Neural cell (in vitro differentiated cells): ENCODE results near the gene SMIM44. TPM values are rescaled to one million over a fixed set of nuclear protein-coding genes. Genes with fewer than 3 reads are reported as not detected.

Experiments
- H2AFZ ChIP-seq: fragments of 200-600, 300-800 bp; sonication (generic), shearing (Covaris generic); 2 replicates; pipeline ENCODE4 v1.6.0; 2014; ENCODE audit warnings: low read depth, mild to moderate bottlenecking, antibody characterized with exemption, low read length, moderate library complexity
- H3F3A ChIP-seq: fragments of 200-600 bp; shearing (Covaris generic); 2 replicates; pipeline ENCODE4 v1.6.1; 2016; ENCODE audit warnings: mild to moderate bottlenecking, moderate library complexity, mixed read lengths, antibody characterized with exemption, low read length; ENCODE audit not compliant: insufficient read depth, poor library complexity, severe bottlenecking
- H3K27ac ChIP-seq: fragments of 200-600, 300-800 bp; sonication (generic), shearing (Covaris generic); 2 replicates; pipeline ENCODE4 v1.5.1; 2014; ENCODE audit warnings: mild to moderate bottlenecking, low read length, moderate library complexity
- H3K27me3 ChIP-seq: fragments of 300-800, 200-600 bp; sonication (generic), shearing (Covaris generic); 2 replicates; pipeline ENCODE4 v1.6.0; 2014; ENCODE audit warnings: mild to moderate bottlenecking, low read depth, low read length, moderate library complexity; ENCODE audit not compliant: insufficient read depth
- H3K36me3 ChIP-seq: fragments of 300-800, 200-600 bp; sonication (generic), shearing (Covaris generic); 2 replicates; pipeline ENCODE4 v1.5.1; 2014; ENCODE audit warnings: mild to moderate bottlenecking, antibody characterized with exemption, low read length, moderate library complexity; ENCODE audit not compliant: insufficient read depth
- H3K4me2 ChIP-seq: fragments of 300-800, 200-600 bp; sonication (generic), shearing (Covaris generic); 2 replicates; pipeline ENCODE4 v1.6.0; 2014; ENCODE audit warnings: mild to moderate bottlenecking, low read length
- H3K4me3 ChIP-seq: fragments of 300-800, 200-600 bp; sonication (generic), shearing (Covaris generic); 2 replicates; pipeline ENCODE4 v1.5.1; 2014; ENCODE audit warnings: mild to moderate bottlenecking, low read length, moderate library complexity
- H3K79me2 ChIP-seq: fragments of 200-600 bp; shearing (Covaris generic); replicated peaks from 2 replicates; pipeline ENCODE4 v1.6.0; 2014; ENCODE audit warnings: mild to moderate bottlenecking, low read length, moderate library complexity; ENCODE audit not compliant: insufficient read depth
- H3K9ac ChIP-seq: fragments of 300-800, 200-600 bp; sonication (generic), shearing (Covaris generic); 2 replicates; pipeline ENCODE4 v1.6.1; 2016; ENCODE audit warnings: mild to moderate bottlenecking, low read length, mixed read lengths
- H3K9me2 ChIP-seq: fragments of 200-600 bp; shearing (Covaris generic); 2 replicates; pipeline ENCODE4 v1.6.1; 2016; ENCODE audit warnings: mild to moderate bottlenecking, low read length, mixed read lengths; ENCODE audit not compliant: insufficient read depth
- H3K9me3 ChIP-seq: fragments of 200-600, 300-800 bp; sonication (generic), shearing (Covaris generic); 2 replicates; pipeline ENCODE4 v1.6.1; 2016; ENCODE audit warnings: mild to moderate bottlenecking, mixed run types, low read length, moderate library complexity, mixed read lengths
- H4K20me1 ChIP-seq: fragments of 200-600 bp; shearing (Covaris generic); 2 replicates; pipeline ENCODE4 v1.6.1; 2016; ENCODE audit warnings: mild to moderate bottlenecking, mixed run types; ENCODE audit not compliant: insufficient read depth
- EP300 ChIP-seq: fragments of 450-650 bp; conservative IDR thresholded peaks from 2 replicates; pipeline ENCODE4 v1.6.1; 2014; ENCODE audit warnings: antibody characterized with exemption, mild to moderate bottlenecking, moderate library complexity; ENCODE audit not compliant: poor library complexity, severe bottlenecking
- EZH2 ChIP-seq: fragments of 200-600, 300-800 bp; shearing (Covaris generic), sonication (generic); IDR thresholded peaks from 2 replicates; pipeline ENCODE4 v1.6.1; 2014; ENCODE audit warnings: antibody characterized with exemption, low read length, borderline replicate concordance, mild to moderate bottlenecking; ENCODE audit not compliant: insufficient read depth, poor library complexity, severe bottlenecking
- MXI1 ChIP-seq: fragments of 450-650 bp; conservative IDR thresholded peaks from 2 replicates; pipeline ENCODE4 v1.6.1; 2014; ENCODE audit warnings: antibody characterized with exemption, mild to moderate bottlenecking; ENCODE audit not compliant: poor library complexity, severe bottlenecking
- POLR2AphosphoS5 ChIP-seq: IDR thresholded peaks from 2 replicates; pipeline ENCODE4 v1.6.1; 2012
- RAD21 ChIP-seq: fragments of 450-650 bp; conservative IDR thresholded peaks from 2 replicates; pipeline ENCODE4 v1.6.1; 2014; ENCODE audit warnings: antibody characterized with exemption, mild to moderate bottlenecking, moderate library complexity
- SMC3 ChIP-seq: fragments of 450-650 bp; conservative IDR thresholded peaks from 2 replicates; pipeline ENCODE4 v1.6.1; 2014; ENCODE audit warnings: antibody characterized with exemption, mild to moderate bottlenecking, moderate library complexity; ENCODE audit not compliant: poor library complexity
- TAF1 ChIP-seq: IDR thresholded peaks from 2 replicates; pipeline ENCODE4 v1.6.1; 2012; ENCODE audit warnings: low read depth
- polyA plus RNA-seq: library from polyadenylated mRNA; depleted of rRNA; stranded (reverse); fragments of >200 nt; gene quantifications from 2 replicates; pipeline ENCODE4 v1.2.3, GENCODE V29; 2014
- TF ChIP-seq, protein P1 (sequence below): fragments of 450-650 bp; IDR thresholded peaks from 2 replicates; pipeline ENCODE4 v1.5.1; 2014; ENCODE audit warnings: antibody characterized with exemption, mild to moderate bottlenecking, moderate library complexity; ENCODE audit not compliant: poor library complexity, severe bottlenecking
- TF ChIP-seq, protein P2 (sequence below): IDR thresholded peaks from 2 replicates; pipeline ENCODE4 v1.6.1; 2012; ENCODE audit warnings: borderline replicate concordance

SMIM44 gene
- polyA plus RNA-seq, 1 donor from 2014 or later: not detected

DNA sequence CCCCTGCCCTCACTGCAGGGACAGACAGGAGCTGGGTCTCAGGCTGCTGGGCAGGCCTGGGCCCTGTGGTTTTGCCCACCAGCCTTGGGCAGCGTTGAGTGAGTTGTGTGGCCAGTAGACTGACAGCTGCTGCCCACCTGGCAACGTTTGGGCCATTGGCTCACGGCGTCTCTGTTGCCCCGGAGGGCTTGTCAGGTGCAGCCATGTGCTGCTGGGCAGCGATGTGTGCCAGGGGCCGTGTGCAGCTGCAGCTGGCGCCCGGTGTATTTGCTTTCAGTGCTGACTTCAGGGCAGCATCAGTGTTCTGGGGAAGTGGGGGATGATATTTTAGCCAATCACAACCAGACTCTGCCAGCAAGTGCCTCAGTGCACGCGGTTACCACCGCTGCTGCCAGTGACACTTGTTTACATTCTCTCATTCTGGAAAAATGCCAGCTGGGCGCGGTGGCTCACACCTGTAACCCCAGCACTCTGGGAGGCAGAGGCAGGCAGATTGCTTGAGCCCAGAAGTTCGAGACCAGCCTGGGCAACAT, 33.5 kb upstream of the SMIM44 start:
- TF ChIP-seq TAF1: no peak
- TF ChIP-seq SMC3: no peak
- TF ChIP-seq EZH2: no peak
- TF ChIP-seq RAD21: no peak
- TF ChIP-seq, protein P1, sequence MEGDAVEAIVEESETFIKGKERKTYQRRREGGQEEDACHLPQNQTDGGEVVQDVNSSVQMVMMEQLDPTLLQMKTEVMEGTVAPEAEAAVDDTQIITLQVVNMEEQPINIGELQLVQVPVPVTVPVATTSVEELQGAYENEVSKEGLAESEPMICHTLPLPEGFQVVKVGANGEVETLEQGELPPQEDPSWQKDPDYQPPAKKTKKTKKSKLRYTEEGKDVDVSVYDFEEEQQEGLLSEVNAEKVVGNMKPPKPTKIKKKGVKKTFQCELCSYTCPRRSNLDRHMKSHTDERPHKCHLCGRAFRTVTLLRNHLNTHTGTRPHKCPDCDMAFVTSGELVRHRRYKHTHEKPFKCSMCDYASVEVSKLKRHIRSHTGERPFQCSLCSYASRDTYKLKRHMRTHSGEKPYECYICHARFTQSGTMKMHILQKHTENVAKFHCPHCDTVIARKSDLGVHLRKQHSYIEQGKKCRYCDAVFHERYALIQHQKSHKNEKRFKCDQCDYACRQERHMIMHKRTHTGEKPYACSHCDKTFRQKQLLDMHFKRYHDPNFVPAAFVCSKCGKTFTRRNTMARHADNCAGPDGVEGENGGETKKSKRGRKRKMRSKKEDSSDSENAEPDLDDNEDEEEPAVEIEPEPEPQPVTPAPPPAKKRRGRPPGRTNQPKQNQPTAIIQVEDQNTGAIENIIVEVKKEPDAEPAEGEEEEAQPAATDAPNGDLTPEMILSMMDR: no peak
- no peak for TF ChIP-seq MXI1
- no peak for TF ChIP-seq POLR2AphosphoS5
- TF ChIP-seq EP300: no peak
- TF ChIP-seq, protein P2, sequence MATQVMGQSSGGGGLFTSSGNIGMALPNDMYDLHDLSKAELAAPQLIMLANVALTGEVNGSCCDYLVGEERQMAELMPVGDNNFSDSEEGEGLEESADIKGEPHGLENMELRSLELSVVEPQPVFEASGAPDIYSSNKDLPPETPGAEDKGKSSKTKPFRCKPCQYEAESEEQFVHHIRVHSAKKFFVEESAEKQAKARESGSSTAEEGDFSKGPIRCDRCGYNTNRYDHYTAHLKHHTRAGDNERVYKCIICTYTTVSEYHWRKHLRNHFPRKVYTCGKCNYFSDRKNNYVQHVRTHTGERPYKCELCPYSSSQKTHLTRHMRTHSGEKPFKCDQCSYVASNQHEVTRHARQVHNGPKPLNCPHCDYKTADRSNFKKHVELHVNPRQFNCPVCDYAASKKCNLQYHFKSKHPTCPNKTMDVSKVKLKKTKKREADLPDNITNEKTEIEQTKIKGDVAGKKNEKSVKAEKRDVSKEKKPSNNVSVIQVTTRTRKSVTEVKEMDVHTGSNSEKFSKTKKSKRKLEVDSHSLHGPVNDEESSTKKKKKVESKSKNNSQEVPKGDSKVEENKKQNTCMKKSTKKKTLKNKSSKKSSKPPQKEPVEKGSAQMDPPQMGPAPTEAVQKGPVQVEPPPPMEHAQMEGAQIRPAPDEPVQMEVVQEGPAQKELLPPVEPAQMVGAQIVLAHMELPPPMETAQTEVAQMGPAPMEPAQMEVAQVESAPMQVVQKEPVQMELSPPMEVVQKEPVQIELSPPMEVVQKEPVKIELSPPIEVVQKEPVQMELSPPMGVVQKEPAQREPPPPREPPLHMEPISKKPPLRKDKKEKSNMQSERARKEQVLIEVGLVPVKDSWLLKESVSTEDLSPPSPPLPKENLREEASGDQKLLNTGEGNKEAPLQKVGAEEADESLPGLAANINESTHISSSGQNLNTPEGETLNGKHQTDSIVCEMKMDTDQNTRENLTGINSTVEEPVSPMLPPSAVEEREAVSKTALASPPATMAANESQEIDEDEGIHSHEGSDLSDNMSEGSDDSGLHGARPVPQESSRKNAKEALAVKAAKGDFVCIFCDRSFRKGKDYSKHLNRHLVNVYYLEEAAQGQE: no peak
- Histone ChIP-seq H4K20me1 (peaks cover 22% of the 10 kb centered on the region), H2AFZ (no peak overlapping the region), H3K9ac (no peak overlapping the region), H3K79me2 (peaks cover 46% of the 10 kb centered on the region), H3K27ac (no peak overlapping the region), H3K27me3 (no peaks in the 10 kb centered on the region), H3F3A (no peaks in the 10 kb centered on the region), H3K9me3 (no peaks in the 10 kb centered on the region), H3K36me3 (no peaks in the 10 kb centered on the region), H3K4me3 (no peak overlapping the region), H3K4me2 (no peak overlapping the region), H3K9me2 (no peaks in the 10 kb centered on the region)

DNA sequence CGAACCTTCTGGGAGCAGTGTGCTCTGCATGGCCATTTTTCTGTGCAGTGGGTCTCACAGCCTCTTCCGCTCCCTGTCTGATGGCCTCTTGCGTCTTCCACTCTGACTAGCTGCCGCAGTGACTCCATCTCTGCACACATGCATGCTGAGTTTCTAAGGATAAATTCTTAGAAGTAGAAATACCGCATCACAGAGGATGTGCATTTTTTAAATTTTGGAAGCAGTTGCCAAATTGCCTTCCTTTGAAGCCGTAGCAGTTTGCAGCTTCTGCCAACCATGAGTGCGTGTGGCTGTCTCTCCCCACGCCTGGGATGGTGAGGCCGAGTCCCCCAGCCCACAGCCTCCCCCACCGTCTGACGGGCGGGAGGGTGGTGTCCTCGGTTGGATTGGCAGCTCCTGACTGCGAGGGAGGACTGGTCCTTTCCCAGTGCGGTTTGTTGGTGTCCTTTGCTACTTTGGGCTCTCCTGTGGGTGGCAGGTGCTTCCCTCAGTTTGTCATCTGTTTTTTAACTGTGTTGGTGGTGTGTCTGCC, 32.7 kb upstream of the SMIM44 start:
- Histone ChIP-seq H3K9ac (no peak overlapping the region), H4K20me1 (peaks cover 28% of the 10 kb centered on the region), H3K4me2 (no peak overlapping the region)

More for the DNA sequence above, 32.7 kb upstream of the SMIM44 start:
- Histone ChIP-seq H3K4me3 (no peak overlapping the region), H3F3A (no peaks in the 10 kb centered on the region), H3K9me3 (no peaks in the 10 kb centered on the region), H3K9me2 (no peaks in the 10 kb centered on the region), H3K27me3 (no peaks in the 10 kb centered on the region), H3K79me2 (peaks cover 53% of the 10 kb centered on the region), H2AFZ (no peak overlapping the region), H3K36me3 (no peaks in the 10 kb centered on the region), H3K27ac (no peak overlapping the region)
- TF ChIP-seq, protein P2: no peak
- no peak for TF ChIP-seq EZH2
- no peak for TF ChIP-seq EP300
- no peak for TF ChIP-seq POLR2AphosphoS5
- no peak for TF ChIP-seq TAF1
- no peak for TF ChIP-seq RAD21
- TF ChIP-seq, protein P1: no peak
- TF ChIP-seq SMC3: no peak
- no peak for TF ChIP-seq MXI1
